ENCODE results near the gene MSI2.

Gene MSI2

GRCh38 chr17:57630736-57631135, 374.4 kb downstream of the MSI2 start:
- no peaks in the 10 kb centered on the region for H3K9me3 ChIP-seq (ENCODE audit: control insufficient read depth, low read depth, low read length)
- no peaks in the 10 kb centered on the region for H3K4me1 ChIP-seq (ENCODE audit: control insufficient read depth, low read depth, low read length)
- no peak overlapping the region for H3K27ac ChIP-seq (ENCODE audit: low read length)
- H3K27me3 ChIP-seq (ENCODE audit: control insufficient read depth, insufficient read depth, low read length) = no peaks in the 10 kb centered on the region
- H3K4me3 ChIP-seq (ENCODE audit: low read length) = no peak overlapping the region
- no peak overlapping the region for H3K9ac ChIP-seq (ENCODE audit: low read length)
- H3K36me3 ChIP-seq (ENCODE audit: control insufficient read depth, low read depth, low read length) = no peaks in the 10 kb centered on the region

- no peaks in the 10 kb centered on the region for H3K9me3 ChIP-seq (ENCODE audit: control insufficient read depth, low read depth, low read length)
- H3K27me3 ChIP-seq (ENCODE audit: control insufficient read depth, insufficient read depth, low read length) = no peaks in the 10 kb centered on the region
- H3K36me3 ChIP-seq (ENCODE audit: control insufficient read depth, low read depth, low read length) = no peaks in the 10 kb centered on the region
- H3K4me3 ChIP-seq (ENCODE audit: low read length) = no peak overlapping the region
- no peaks in the 10 kb centered on the region for H3K4me1 ChIP-seq (ENCODE audit: control insufficient read depth, low read depth, low read length)
- H3K27ac ChIP-seq (ENCODE audit: low read length) = no peak overlapping the region
- no peak overlapping the region for H3K9ac ChIP-seq (ENCODE audit: low read length)
Observed at GRCh38 chr17:57631871-57632270, 375.5 kb downstream of the MSI2 start.

GRCh38 chr17:57632294-57632693, 376.0 kb downstream of the MSI2 start:
- no peaks in the 10 kb centered on the region for H3K36me3 ChIP-seq (ENCODE audit: control insufficient read depth, low read depth, low read length)
- no peak overlapping the region for H3K4me3 ChIP-seq (ENCODE audit: low read length)
- H3K4me1 ChIP-seq (ENCODE audit: control insufficient read depth, low read depth, low read length) = no peaks in the 10 kb centered on the region
- H3K9ac ChIP-seq (ENCODE audit: low read length) = no peak overlapping the region
- no peaks in the 10 kb centered on the region for H3K27me3 ChIP-seq (ENCODE audit: control insufficient read depth, insufficient read depth, low read length)
- no peaks in the 10 kb centered on the region for H3K9me3 ChIP-seq (ENCODE audit: control insufficient read depth, low read depth, low read length)
- H3K27ac ChIP-seq (ENCODE audit: low read length) = no peak overlapping the region

GRCh38 chr17:57633236-57633635, 376.9 kb downstream of the MSI2 start:
- H3K27ac ChIP-seq (ENCODE audit: low read length) = no peak overlapping the region
- no peak overlapping the region for H3K9ac ChIP-seq (ENCODE audit: low read length)
- H3K4me1 ChIP-seq (ENCODE audit: control insufficient read depth, low read depth, low read length) = no peaks in the 10 kb centered on the region
- H3K4me3 ChIP-seq (ENCODE audit: low read length) = no peak overlapping the region
- no peaks in the 10 kb centered on the region for H3K27me3 ChIP-seq (ENCODE audit: control insufficient read depth, insufficient read depth, low read length)
- H3K9me3 ChIP-seq (ENCODE audit: control insufficient read depth, low read depth, low read length) = no peaks in the 10 kb centered on the region
- no peaks in the 10 kb centered on the region for H3K36me3 ChIP-seq (ENCODE audit: control insufficient read depth, low read depth, low read length)

DNA sequence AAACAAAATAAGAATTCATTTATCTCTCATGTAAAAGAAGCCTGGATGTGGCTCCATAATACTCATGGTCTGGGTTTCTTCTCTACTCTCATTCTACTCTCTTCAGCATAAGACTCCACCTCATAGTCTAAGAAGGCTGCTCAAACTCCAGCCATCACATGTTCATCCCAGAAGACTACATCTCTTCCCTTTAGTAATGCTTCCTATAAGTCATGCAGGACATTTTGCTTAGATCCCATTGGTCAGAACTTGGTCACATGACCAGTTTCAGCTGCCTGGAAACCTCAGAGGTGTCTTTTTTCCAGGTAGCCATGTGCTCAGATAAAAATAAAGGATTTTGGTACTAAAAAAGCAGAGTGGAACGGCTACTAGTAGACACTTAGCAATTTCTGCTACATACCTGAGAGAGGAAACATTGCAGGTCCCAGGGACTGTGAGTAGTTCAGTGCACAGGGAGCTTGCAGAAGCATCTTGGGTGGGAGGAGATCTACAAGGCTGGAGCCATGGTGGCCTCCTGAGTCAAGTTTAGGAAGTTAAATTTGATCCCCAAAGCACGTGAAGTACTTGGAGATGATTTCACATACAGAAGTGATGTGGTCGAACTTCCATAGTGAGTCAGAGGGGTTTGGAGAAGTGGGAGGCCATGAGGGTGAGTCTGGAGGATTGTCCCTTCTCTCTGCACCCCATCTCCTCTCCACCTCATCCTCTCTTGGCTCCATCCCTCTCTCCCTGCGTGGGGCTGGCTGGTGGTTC, 378.6 kb downstream of the MSI2 start:
- H3K9ac ChIP-seq (ENCODE audit: low read length) = no peak overlapping the region
- H3K27ac ChIP-seq (ENCODE audit: low read length) = no peak overlapping the region
- no peaks in the 10 kb centered on the region for H3K27me3 ChIP-seq (ENCODE audit: control insufficient read depth, insufficient read depth, low read length)
- H3K9me3 ChIP-seq (ENCODE audit: control insufficient read depth, low read depth, low read length) = no peaks in the 10 kb centered on the region
- no peaks in the 10 kb centered on the region for H3K4me1 ChIP-seq (ENCODE audit: control insufficient read depth, low read depth, low read length)
- H3K4me3 ChIP-seq (ENCODE audit: low read length) = no peak overlapping the region
- H3K36me3 ChIP-seq (ENCODE audit: control insufficient read depth, low read depth, low read length) = no peaks in the 10 kb centered on the region

GRCh38 chr17:57636274-57636673, 380.0 kb downstream of the MSI2 start:
- Histone ChIP-seq H3K27ac (ENCODE audit: low read length) (no peak overlapping the region), H3K4me1 (ENCODE audit: control insufficient read depth, low read depth, low read length) (no peaks in the 10 kb centered on the region), H3K36me3 (ENCODE audit: control insufficient read depth, low read depth, low read length) (no peaks in the 10 kb centered on the region)

DNA sequence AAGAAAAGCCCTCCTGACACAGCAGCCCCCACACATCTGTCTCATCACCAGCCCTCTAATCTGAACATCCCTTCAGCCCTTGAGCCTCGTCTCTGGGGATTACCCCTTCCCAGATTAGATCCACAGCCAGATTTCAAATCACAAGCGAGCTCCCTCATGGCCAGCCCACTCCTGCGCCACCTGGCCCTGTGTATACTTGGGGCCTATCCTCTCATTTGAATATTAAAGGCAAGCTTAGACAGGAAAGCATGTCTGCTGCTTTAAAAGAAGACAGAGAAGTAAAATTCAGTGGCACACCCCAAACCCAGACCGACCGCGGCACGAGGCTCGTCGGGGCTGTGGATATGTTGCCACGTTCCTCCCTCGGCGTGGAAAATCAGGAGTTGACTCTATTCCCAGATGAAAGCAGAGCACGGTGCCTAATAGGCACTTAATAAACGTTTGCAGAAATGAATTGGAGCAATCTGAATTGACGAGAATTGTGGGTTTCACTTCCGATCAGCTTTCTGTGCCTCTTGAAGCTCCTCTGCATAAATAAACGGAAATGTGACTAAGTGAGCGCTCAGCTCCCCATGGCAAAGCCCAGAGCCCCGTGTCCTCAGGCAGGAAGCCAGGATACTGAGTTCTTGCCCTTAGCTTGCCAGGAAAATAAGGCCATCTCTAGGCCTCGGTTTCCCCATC, 380.8 kb downstream of the MSI2 start:
- no peaks in the 10 kb centered on the region for H3K4me1 ChIP-seq (ENCODE audit: control insufficient read depth, low read depth, low read length)
- no peak overlapping the region for H3K27ac ChIP-seq (ENCODE audit: low read length)
- no peak overlapping the region for H3K4me3 ChIP-seq (ENCODE audit: low read length)
- no peaks in the 10 kb centered on the region for H3K27me3 ChIP-seq (ENCODE audit: control insufficient read depth, insufficient read depth, low read length)
- no peaks in the 10 kb centered on the region for H3K9me3 ChIP-seq (ENCODE audit: control insufficient read depth, low read depth, low read length)
- H3K9ac ChIP-seq (ENCODE audit: low read length) = no peak overlapping the region
- H3K36me3 ChIP-seq (ENCODE audit: control insufficient read depth, low read depth, low read length) = no peaks in the 10 kb centered on the region

More at GRCh38 chr17:57636274-57636673, 380.0 kb downstream of the MSI2 start:
- no peak overlapping the region for H3K9ac ChIP-seq (ENCODE audit: low read length)
- H3K4me3 ChIP-seq (ENCODE audit: low read length) = no peak overlapping the region
- H3K27me3 ChIP-seq (ENCODE audit: control insufficient read depth, insufficient read depth, low read length) = no peaks in the 10 kb centered on the region
- H3K9me3 ChIP-seq (ENCODE audit: control insufficient read depth, low read depth, low read length) = no peaks in the 10 kb centered on the region

GRCh38 chr17:57637666-57638010, 381.3 kb downstream of the MSI2 start:
- no peaks in the 10 kb centered on the region for H3K36me3 ChIP-seq (ENCODE audit: control insufficient read depth, low read depth, low read length)
- no peaks in the 10 kb centered on the region for H3K27me3 ChIP-seq (ENCODE audit: control insufficient read depth, insufficient read depth, low read length)
- H3K4me3 ChIP-seq (ENCODE audit: low read length) = no peak overlapping the region
- H3K4me1 ChIP-seq (ENCODE audit: control insufficient read depth, low read depth, low read length) = no peaks in the 10 kb centered on the region
- no peaks in the 10 kb centered on the region for H3K9me3 ChIP-seq (ENCODE audit: control insufficient read depth, low read depth, low read length)
- no peak overlapping the region for H3K27ac ChIP-seq (ENCODE audit: low read length)
- no peak overlapping the region for H3K9ac ChIP-seq (ENCODE audit: low read length)

- H3K4me1 ChIP-seq (ENCODE audit: control insufficient read depth, low read depth, low read length) = peaks cover 4% of the 10 kb centered on the region
- no peak overlapping the region for H3K9ac ChIP-seq (ENCODE audit: low read length)
- no peak overlapping the region for H3K27ac ChIP-seq (ENCODE audit: low read length)
- H3K9me3 ChIP-seq (ENCODE audit: control insufficient read depth, low read depth, low read length) = no peaks in the 10 kb centered on the region
- H3K27me3 ChIP-seq (ENCODE audit: control insufficient read depth, insufficient read depth, low read length) = no peaks in the 10 kb centered on the region
- H3K36me3 ChIP-seq (ENCODE audit: control insufficient read depth, low read depth, low read length) = no peaks in the 10 kb centered on the region
- no peak overlapping the region for H3K4me3 ChIP-seq (ENCODE audit: low read length)
Observed at GRCh38 chr17:57638284-57638683, 382.0 kb downstream of the MSI2 start.

DNA sequence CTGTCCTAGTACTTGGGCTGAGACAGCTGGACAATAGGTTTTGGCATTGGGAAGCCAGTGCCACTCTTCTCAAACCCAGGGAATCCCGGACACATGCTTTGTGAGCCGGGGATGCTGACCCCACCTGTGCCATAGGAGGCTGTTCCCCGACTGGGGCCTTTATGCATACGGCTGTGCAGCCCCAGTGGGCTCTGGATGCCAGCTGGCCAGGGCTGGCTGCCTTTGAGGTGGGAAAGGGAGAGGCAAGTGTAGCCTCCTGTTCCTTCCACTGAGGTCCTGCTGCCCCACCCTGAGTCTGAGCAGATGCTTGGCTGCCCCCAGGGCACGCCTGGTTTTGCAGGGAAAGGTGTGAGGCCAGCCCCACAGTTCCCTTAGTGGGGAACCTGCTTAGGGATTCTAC, 383.1 kb downstream of the MSI2 start:
- no peak overlapping the region for H3K27ac ChIP-seq (ENCODE audit: low read length)
- no peaks in the 10 kb centered on the region for H3K27me3 ChIP-seq (ENCODE audit: control insufficient read depth, insufficient read depth, low read length)
- peaks cover 4% of the 10 kb centered on the region for H3K4me1 ChIP-seq (ENCODE audit: control insufficient read depth, low read depth, low read length)
- H3K4me3 ChIP-seq (ENCODE audit: low read length) = no peak overlapping the region
- no peak overlapping the region for H3K9ac ChIP-seq (ENCODE audit: low read length)
- H3K36me3 ChIP-seq (ENCODE audit: control insufficient read depth, low read depth, low read length) = no peaks in the 10 kb centered on the region
- no peaks in the 10 kb centered on the region for H3K9me3 ChIP-seq (ENCODE audit: control insufficient read depth, low read depth, low read length)

DNA sequence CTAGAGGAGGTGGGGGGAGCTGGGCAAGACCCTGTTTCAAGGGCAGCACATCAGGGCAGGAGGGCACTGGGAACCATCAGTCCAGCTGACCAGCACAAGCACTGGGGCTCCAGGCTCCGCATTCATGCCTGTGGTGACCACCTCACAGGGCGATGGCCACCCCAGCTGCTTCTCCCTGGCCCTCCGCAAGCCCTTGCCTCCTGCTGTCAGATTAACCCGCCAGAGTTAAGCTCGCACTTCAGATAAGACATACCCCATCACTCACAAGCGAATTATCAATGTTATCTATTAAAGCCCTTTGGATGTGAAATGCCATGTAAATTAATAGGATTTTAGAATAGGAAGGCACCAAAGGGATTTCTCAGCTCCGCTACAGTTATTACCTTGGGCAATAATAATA, 383.8 kb downstream of the MSI2 start:
- no peak overlapping the region for H3K9ac ChIP-seq (ENCODE audit: low read length)
- H3K9me3 ChIP-seq (ENCODE audit: control insufficient read depth, low read depth, low read length) = no peaks in the 10 kb centered on the region
- H3K36me3 ChIP-seq (ENCODE audit: control insufficient read depth, low read depth, low read length) = no peaks in the 10 kb centered on the region
- no peak overlapping the region for H3K27ac ChIP-seq (ENCODE audit: low read length)
- H3K4me3 ChIP-seq (ENCODE audit: low read length) = no peak overlapping the region
- H3K4me1 ChIP-seq (ENCODE audit: control insufficient read depth, low read depth, low read length) = peaks cover 4% of the 10 kb centered on the region
- H3K27me3 ChIP-seq (ENCODE audit: control insufficient read depth, insufficient read depth, low read length) = no peaks in the 10 kb centered on the region

GRCh38 chr17:57641761-57642160, 385.4 kb downstream of the MSI2 start:
- Histone ChIP-seq H3K27me3 (ENCODE audit: control insufficient read depth, insufficient read depth, low read length) (no peaks in the 10 kb centered on the region), H3K9ac (ENCODE audit: low read length) (no peak overlapping the region), H3K36me3 (ENCODE audit: control insufficient read depth, low read depth, low read length) (no peaks in the 10 kb centered on the region), H3K9me3 (ENCODE audit: control insufficient read depth, low read depth, low read length) (no peaks in the 10 kb centered on the region), H3K27ac (ENCODE audit: low read length) (no peak overlapping the region), H3K4me3 (ENCODE audit: low read length) (no peak overlapping the region), H3K4me1 (ENCODE audit: control insufficient read depth, low read depth, low read length) (peaks cover 4% of the 10 kb centered on the region)

Measured in iPS-18a (cell line).